ENCODE measurements around the gene EPB41L5. TPM values are rescaled to one million over a fixed set of nuclear protein-coding genes. Genes with fewer than 3 reads are reported as not detected.

EPB41L5 gene
- total and polyA plus RNA-seq, 10 of the 15 experiments (the other 5 are each of a cell fraction or from before 2014, with no cell fraction given): 2.1 to 20.4 (median 8.2) TPM

GRCh38 chr2:120103723-120104467 lies 91.0 kb downstream of the EPB41L5 start:
- no peak for ATAC-seq

More at GRCh38 chr2:120103723-120104467, 91.0 kb downstream of the EPB41L5 start:
- in situ Hi-C loops (cut with MboI): no loop called here
- no peak overlapping the region for H3K4me2 ChIP-seq (ENCODE audit: control insufficient read depth, insufficient read depth)
- WGBS (ENCODE audit: insufficient coverage, insufficient replicate concordance, low lambda C conversion rate, missing lambda C conversion rate): 96% methylated on average over 4 of the region's 4 CpGs
- no peak overlapping the region for H2AFZ ChIP-seq (ENCODE audit: control insufficient read depth, low read depth, low read length)
- ChIA-PET RAD21 (ENCODE audit: unreplicated experiment) (no interaction called here), POLR2A (no interaction called here), CTCF (no interaction called here), SMC1A (ENCODE audit: uncharacterized antibody, unreplicated experiment) (no interaction called here)
- no peak overlapping the region for H3K9ac ChIP-seq (ENCODE audit: control insufficient read depth, insufficient read depth, low read length)
- DNase-seq (ENCODE audit: low read depth, low spot score) (no peak), FAIRE-seq (no peak)
- no peaks in the 10 kb centered on the region for H3K27me3 ChIP-seq (replicated peaks in 1 of 2; ENCODE audit: control insufficient read depth in 2 of 2, insufficient read depth in 2 of 2, low read length in 1 of 2)
- H3K4me1 ChIP-seq (ENCODE audit: control insufficient read depth, insufficient read depth, low read length): peaks cover under 1% of the 10 kb centered on the region; the same call in 1 of the 2 replicates
- BruUV-seq (replicated peaks): no TSS peak
- no peak overlapping the region for H3K27ac ChIP-seq (ENCODE audit: control insufficient read depth, insufficient read depth)
- H3K9me3 ChIP-seq (replicated peaks; ENCODE audit: control insufficient read depth, insufficient read depth, low read length): no peaks in the 10 kb centered on the region
- intact Hi-C loops (cut with micrococcal nuclease; ENCODE audit: unreplicated experiment): no loop called here
- H4K20me1 ChIP-seq (ENCODE audit: control insufficient read depth, insufficient read depth): no peaks in the 10 kb centered on the region
- H3K4me3 ChIP-seq: no peak overlapping the region
- no peaks in the 10 kb centered on the region; a peak in 1 of 4 replicates for H3K36me3 ChIP-seq (ENCODE audit: control insufficient read depth in 2 of 2, insufficient read depth in 2 of 2, low read length in 1 of 2)
- no peaks in the 10 kb centered on the region for H3K79me2 ChIP-seq (ENCODE audit: control insufficient read depth, insufficient read depth, low read length)
- TF ChIP-seq ZNF274 (IDR thresholded peaks at IDR 0.05; ENCODE audit: insufficient read depth, insufficient read length) (no peak), PAX8 (IDR thresholded peaks at IDR 0.05) (no peak), FOXM1 (IDR thresholded peaks at IDR 0.05; ENCODE audit: low read depth, low read length) (no peak), PML (IDR thresholded peaks at IDR 0.05; ENCODE audit: low read length) (no peak), BCL11A (IDR thresholded peaks at IDR 0.05; ENCODE audit: low read depth, low read length) (no peak), MXI1 (IDR thresholded peaks at IDR 0.05; ENCODE audit: low read depth, low read length) (no peak), PKNOX1 (IDR thresholded peaks at IDR 0.05) (no peak), YBX1 (IDR thresholded peaks at IDR 0.05) (no peak), REST (IDR thresholded peaks at IDR 0.05; ENCODE audit: low read depth, low read length) (no peak)
- TF ChIP-seq, protein P1, sequence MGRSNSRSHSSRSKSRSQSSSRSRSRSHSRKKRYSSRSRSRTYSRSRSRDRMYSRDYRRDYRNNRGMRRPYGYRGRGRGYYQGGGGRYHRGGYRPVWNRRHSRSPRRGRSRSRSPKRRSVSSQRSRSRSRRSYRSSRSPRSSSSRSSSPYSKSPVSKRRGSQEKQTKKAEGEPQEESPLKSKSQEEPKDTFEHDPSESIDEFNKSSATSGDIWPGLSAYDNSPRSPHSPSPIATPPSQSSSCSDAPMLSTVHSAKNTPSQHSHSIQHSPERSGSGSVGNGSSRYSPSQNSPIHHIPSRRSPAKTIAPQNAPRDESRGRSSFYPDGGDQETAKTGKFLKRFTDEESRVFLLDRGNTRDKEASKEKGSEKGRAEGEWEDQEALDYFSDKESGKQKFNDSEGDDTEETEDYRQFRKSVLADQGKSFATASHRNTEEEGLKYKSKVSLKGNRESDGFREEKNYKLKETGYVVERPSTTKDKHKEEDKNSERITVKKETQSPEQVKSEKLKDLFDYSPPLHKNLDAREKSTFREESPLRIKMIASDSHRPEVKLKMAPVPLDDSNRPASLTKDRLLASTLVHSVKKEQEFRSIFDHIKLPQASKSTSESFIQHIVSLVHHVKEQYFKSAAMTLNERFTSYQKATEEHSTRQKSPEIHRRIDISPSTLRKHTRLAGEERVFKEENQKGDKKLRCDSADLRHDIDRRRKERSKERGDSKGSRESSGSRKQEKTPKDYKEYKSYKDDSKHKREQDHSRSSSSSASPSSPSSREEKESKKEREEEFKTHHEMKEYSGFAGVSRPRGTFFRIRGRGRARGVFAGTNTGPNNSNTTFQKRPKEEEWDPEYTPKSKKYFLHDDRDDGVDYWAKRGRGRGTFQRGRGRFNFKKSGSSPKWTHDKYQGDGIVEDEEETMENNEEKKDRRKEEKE (IDR thresholded peaks at IDR 0.05): no peak
- TF ChIP-seq, protein P2, sequence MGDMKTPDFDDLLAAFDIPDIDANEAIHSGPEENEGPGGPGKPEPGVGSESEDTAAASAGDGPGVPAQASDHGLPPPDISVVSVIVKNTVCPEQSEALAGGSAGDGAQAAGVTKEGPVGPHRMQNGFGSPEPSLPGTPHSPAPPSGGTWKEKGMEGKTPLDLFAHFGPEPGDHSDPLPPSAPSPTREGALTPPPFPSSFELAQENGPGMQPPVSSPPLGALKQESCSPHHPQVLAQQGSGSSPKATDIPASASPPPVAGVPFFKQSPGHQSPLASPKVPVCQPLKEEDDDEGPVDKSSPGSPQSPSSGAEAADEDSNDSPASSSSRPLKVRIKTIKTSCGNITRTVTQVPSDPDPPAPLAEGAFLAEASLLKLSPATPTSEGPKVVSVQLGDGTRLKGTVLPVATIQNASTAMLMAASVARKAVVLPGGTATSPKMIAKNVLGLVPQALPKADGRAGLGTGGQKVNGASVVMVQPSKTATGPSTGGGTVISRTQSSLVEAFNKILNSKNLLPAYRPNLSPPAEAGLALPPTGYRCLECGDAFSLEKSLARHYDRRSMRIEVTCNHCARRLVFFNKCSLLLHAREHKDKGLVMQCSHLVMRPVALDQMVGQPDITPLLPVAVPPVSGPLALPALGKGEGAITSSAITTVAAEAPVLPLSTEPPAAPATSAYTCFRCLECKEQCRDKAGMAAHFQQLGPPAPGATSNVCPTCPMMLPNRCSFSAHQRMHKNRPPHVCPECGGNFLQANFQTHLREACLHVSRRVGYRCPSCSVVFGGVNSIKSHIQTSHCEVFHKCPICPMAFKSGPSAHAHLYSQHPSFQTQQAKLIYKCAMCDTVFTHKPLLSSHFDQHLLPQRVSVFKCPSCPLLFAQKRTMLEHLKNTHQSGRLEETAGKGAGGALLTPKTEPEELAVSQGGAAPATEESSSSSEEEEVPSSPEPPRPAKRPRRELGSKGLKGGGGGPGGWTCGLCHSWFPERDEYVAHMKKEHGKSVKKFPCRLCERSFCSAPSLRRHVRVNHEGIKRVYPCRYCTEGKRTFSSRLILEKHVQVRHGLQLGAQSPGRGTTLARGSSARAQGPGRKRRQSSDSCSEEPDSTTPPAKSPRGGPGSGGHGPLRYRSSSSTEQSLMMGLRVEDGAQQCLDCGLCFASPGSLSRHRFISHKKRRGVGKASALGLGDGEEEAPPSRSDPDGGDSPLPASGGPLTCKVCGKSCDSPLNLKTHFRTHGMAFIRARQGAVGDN (IDR thresholded peaks at IDR 0.05): no peak

Data from GM12878 (cell line).